ENCODE results near the gene PIGV.

PIGV gene

DNA sequence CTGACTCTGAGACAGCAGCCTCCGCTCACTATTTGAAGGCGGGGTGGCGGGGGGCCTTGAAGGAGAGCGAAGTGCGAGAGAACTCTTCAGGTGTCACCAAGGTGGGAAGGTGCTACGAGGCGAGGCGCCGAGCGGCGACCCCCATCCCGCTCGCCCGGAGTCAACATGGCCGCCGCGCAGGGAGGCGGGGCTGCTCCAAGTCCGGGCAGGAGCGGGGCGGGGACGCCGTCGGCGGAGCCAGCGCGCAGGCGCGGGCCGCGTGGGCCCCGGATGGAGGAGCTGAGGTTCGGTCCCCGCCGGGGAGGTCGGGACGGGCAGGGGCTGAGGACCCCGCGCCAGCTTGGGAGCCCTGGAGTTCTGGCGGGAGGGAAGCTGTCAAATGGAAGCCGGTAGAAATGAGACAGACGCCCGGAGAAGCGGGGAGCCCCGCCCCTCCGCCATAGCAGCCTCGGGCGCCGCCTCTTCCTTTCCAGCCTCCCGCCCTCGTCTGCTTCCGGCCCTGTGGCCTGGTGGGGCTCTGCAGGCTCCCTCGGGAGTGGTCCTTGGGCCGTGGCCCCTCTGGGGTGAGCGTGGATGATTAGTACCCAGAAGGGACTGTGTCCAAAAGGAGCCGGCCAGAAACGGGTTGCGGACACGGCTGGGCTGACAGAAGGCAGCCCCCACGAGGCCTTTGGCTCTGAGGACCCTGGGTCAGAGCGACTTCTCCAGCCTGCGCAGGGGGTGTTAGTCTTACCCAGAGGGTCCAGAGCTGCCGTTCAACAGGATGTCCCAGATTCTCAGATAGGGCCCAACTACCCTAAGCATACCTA, at the start of gene PIGV:
TSS of gene PIGV (plus strand) at position 245 of the 809 bp plus-strand sequence. CDS start 2,866 bp downstream, outside the sequence.
- DNase-seq (ENCODE audit: low read depth), result peak; percentile 81

DNA sequence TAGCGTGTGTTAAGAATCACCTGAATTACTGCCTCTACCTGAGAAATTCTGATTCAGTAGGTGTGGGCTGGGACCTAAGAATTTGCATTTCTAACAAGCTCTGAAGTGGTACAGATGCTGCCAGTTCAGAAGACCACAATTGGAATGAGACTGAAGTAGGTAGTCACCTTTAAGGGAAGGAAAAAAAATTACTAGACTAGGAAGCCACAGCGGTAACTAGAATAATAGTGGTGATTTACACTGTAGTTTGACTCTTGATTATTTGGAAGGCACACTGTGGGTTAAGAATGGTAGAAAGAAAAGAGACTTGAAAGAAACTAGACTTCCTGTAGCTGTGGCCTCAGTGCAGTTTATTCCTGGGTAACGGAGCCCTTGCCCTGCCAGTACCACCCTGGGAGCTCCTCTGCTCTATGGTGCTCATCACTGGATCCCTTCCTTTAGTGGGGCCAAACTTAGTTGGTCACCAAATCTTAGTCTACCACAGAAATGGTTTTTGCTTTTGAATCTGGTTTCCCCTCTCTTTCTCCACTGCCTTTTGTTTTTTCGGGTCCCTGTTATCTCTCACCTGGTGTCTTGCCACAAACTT, 48.3 kb upstream of the PIGV start:
- no peak for DNase-seq (ENCODE audit: low read depth)

DNA sequence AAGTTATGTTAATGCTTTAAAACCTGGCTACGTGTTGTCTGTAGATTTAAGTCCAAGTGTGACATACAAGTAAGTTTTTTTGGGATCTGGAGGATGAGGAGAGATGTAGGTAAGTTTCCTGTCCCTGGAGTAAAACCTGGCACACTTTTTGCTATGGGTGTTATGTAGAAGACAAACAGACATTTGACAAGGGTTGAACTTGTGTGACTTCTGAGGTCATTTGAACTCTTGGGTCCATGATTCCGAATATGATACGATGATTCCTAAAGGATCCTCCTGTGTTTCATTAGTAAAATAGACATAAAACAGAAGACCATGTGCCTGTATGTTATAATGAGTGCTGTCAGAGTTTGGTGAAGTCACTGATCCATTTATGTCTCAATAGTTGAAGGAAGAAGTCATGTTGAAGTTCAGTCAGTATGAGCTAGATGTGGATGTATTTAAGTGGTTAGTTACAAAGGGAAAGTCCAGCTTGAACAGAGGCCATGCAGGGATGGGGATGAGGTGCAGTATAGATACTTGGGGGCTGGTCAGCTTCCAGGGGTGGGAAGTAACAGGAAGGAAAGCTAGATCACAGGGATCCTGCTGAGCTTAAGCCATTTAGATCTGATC, 47.6 kb upstream of the PIGV start:
- no peak for DNase-seq (ENCODE audit: low read depth)

DNA sequence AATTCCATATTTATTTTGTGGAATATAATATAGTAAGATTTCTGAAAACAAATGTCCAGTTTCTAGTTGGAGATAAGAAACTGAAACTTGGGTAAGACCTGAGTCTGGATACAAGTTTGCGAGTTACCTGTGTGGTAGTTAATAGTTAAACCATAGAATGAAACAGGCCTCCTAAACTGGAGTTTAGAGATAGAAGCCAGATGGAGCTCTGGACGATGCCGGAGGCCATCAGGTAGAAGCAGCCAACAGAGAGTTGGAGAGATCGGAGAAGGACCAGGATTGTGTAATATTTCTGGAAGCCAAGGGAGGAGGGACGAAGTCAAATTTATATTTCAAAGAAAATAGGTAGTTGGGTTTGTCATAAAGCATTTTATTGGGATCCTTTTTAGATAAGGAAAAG, 46.8 kb upstream of the PIGV start:
- DNase-seq (ENCODE audit: low read depth), result no peak

DNA sequence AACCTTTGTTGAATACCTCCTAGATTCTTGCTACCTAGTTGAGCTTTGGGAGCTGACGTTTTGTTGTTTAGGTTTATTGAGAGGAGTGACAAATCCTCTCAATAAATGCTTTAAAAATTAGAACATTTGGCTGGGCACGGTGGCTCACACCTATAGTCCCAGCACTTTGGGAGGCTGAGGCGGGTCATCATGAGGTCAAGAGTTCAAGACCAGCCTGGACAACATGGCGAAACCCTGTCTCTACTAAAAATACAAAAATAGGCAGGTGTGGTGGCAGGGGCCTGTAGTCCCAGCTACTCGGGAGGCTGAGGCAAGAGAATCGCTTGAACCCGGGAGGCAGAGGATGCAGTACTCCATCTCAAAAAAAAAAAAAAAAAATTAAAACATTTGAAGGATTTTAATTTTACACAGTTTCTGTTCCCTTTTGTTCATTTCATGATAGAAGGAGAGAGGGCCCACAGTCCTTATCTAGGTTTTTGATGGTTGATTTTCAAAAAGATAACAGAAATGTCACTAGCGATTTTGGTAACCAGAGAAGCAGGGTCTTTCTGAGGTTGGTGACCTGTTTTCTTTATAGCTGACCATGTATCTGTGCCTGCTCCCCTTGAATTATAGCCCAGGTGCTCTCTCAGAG, 44.2 kb upstream of the PIGV start:
- no peak for DNase-seq (ENCODE audit: low read depth)

DNA sequence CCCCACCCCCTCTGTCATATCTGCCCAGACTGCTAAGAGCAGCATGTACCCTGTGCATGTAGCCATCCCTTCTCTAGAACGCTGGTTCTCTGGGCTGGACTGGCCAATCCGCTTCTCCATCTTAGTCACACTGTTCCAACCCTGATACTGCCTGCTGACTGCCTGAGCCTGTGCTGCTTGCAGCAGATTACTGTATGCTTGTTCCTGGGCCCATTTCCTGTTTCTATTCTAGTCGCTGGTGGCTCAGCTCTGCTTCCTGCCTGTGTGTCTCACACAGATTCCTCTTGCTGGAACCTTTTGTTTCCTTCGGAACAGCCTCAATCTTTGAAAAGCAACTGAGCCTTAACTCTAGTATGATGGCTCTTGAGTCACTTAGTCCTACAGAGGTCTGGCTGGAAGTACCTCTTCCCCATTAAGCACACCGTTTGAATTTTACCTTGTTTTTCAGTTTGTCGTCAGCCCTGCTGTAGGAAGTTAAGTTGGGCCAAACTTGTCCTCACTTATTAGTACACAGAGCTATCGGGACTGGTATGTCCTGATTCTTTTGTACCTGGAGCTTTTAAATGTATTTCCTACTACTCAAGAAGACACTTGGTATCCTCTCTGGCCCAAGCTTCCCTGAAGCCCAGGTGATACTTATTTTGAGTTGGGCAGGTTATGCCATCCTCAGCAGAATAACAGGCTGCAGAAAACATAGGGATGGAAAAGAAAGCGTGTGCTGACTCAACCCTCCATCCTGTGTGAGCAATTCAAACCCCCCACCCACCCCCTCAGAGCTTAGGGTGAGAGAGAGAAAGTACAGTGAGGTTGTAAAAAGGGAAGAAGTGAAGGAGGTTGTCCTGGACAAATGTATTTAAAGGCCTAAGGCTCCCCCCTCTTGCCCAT, 43.4 kb upstream of the PIGV start:
- DNase-seq (ENCODE audit: low read depth), result peak; percentile 60

DNA sequence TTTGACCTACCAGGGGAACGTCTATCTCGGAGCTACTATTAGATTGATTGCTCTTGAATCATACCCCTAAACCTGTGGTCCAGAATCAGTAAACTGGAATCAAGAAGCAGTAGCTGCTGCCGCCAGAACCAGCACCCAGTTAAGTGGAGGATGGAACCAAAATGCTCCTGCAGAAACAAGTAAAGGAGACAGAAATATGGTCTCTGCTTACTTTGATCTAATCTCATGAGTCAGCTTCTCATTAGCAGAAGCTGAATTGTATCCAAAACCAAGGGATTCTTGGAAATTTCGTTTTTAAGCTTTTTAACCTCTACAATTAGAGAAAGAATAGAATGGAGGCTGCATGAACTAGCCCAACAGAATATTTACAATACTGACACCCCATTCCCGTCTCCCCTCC, 42.6 kb upstream of the PIGV start:
- no peak for DNase-seq (ENCODE audit: low read depth)

DNA sequence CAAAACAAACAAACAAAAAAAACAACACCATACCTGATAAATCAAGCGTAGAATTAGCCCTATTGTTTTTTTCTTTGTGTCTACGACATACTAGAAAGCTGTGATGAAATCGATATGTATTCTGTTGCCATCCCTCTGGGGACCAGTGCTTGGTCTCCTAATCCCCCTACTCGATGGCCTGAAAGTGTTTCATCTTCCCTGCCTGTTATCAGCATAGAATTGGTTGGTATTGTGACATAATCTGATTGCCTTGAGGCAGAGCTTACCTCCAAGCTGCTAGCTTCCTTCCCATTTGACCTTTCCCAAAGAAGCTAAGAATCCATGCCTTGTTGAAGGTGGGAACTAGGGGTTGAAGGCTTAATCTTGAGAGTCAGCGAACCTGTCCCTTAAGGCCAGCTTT, 40.7 kb upstream of the PIGV start:
- DNase-seq (ENCODE audit: low read depth), result no peak

DNA sequence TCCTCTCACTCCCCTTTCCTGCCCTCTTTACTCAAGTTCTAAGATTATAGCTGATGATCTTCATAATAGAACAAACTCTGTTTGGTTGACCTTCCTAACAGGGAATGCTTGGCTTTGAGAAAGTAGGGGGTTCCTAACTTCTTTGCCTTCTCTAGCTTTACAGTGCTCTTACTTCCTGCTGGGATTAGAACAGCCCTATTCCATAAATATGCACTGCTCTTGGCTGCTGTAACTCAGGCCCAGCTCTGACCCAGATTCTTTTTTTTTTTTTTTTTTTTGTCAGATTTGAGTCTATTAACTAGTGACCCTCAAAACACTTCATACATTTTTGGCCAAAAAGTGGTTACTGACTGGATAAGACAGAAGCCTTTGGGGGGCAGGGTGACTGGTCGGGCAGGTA, 39.4 kb upstream of the PIGV start:
- DNase-seq (ENCODE audit: low read depth), result no peak

DNA sequence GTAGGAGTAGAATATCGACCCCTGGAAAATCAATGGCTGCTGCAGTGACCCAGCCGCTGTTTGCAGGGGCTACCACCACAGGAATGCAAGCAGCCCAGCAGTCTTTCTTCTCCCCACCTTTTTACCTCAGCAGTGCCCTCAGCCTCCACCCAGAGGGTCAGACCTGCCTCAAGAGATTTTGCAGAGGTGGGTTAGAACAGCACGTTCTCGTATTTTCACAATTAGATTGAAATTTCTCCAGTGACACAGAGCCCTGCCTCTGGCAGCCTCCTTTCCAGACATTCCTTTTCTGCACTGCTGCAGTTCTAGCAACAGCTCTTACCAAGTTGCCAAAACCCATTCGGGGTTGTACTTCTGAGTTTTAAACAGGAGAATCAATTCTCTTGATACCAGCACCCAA, 38.3 kb upstream of the PIGV start:
- DNase-seq (ENCODE audit: low read depth), result no peak

DNA sequence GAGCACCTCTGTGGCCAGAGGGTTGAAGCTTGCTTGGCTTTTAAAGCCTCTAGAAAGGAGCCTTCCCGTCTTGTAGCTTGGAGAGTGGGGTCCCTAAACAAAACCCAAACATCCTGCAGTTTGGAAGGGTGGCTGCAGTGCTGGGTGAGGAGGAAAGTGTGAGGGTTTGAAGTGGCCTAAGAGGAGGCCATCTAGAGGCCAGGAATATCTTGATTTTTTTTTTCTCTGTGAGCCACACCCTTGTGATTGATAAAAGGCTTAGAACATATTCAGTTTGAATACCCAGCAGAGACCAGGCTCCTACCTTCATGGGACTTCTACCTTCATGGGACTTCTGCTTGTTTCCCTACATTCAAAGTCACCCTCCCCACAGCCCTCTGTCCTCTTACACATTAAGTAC, 37.3 kb upstream of the PIGV start:
- DNase-seq (ENCODE audit: low read depth), result no peak

DNA sequence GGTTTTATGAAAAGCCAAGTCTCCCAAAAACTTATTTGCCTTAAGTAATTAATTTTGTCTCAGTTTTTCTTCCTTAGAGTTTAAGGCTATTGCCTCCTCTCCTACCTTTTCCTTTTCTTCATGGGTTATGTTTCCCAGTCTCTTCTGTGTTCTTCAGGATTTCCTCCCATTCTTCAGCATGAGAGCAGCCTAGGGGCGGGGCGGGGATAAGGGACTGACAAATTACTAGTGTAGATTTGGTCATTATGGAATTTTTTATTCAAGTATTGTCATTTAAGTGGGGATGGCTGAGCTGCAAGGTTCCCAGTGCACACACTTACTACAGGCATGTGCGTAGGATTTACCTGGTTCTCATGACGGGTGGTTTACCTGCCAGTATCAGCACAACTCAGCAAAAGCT, 35.2 kb upstream of the PIGV start:
- DNase-seq (ENCODE audit: low read depth), result no peak

DNA sequence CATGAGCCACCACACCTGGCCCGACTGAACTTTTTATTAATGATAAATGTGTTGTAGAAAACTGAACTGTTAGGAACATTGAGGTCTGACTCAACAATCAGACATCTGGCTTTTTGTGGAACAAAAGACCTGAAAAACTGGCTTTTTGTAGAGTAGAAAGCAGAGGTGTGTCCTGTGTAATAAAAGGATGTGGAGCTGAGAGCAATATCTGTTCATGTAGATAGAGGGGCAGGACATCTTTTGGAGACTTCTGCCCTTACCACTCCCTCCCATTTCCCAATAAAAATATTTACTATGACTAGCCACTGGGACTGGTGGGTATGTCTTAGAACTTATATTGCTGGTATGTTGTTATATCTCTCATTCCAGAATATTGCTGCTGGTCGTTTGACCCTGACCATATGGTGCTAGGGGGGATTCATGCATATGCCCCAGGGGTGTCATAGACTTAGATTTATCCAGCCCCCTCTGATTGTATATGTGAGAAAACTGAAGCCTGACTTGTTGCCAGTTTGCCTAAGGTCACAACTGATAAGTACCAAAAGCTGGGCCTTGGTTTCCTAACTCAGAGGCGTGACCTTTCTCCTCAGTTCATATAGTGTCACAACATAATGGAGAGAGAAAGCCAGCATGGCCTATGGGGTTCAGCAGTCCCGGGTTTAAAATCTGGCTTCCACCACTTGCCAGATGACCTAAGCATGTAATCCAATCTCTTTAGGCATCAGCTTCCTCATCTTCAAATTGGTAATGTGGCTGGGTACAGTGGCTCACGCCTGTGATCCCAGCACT, 33.5 kb upstream of the PIGV start:
- no peak for DNase-seq (ENCODE audit: low read depth)

DNA sequence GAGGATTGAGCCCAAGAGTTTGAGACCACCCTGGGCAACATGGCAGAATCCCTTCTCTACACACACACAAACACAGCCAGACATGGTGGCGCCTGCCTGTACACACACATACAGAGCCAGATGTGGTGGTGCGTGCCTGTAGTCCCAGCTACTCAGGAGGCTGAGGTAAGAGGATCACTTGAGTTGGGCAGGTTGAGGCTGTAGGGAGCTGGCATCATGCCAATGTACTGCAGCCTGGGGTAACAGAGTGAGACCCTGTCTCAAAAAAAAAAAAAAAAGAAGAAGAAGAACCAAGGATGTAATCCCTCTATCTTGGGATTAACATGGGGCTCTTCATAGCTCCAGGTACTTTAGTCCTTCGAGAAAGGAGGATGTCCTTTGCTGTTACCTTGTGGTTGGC, 29.4 kb upstream of the PIGV start:
- no peak for DNase-seq (ENCODE audit: low read depth)

DNA sequence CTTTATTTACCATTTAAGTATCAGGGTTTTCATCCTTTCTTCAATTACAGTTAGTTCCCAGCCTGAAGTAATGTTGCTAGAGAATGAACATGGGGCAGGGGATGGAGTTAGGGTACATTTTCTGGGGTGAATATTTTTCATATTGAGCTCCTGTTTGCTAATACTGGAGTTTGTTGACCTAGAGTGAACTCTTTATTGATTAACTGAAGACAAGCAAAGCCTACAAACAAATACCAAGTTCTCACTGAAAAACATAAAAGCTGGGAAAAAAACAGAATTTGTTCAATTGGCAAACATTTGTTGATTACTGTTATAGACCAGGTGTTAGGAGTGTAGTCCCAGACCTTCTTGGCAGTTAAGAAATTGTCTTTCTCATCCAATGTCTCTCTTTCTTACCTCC, 28.2 kb upstream of the PIGV start:
- no peak for DNase-seq (ENCODE audit: low read depth)

DNA sequence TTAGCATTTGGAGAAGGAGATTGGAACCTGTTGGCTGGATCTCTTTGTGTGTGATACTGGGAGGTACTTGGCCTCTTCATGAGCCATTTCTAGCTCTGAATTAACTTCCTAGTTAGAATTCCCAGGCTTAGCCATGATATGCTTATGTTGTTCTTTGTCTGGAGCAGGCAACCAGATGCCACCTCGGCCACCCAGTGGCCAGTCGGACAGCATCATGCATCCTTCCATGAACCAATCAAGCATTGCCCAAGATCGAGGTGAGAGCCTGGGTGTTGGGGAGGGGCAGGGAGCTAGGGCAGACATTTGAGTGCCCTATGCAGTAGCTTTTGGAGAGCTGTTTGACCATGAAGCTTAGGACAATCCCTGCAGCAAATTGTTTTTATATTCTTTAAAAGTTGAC, 26.5 kb upstream of the PIGV start:
- no peak for DNase-seq (ENCODE audit: low read depth)

DNA sequence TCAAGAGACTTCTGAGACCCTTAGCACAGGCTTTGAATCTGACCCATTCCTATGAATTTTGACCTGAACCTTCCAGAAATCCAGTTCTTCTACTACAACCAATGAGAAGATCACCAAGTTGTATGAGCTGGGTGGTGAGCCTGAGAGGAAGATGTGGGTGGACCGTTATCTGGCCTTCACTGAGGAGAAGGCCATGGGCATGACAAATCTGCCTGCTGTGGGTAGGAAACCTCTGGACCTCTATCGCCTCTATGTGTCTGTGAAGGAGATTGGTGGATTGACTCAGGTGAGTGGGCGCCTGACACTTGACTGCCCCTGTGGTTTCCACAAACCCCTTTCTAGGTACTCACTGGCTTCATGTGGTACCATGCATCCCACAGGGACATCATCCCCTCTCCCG, 20.0 kb upstream of the PIGV start:
- DNase-seq (ENCODE audit: low read depth), result no peak

DNA sequence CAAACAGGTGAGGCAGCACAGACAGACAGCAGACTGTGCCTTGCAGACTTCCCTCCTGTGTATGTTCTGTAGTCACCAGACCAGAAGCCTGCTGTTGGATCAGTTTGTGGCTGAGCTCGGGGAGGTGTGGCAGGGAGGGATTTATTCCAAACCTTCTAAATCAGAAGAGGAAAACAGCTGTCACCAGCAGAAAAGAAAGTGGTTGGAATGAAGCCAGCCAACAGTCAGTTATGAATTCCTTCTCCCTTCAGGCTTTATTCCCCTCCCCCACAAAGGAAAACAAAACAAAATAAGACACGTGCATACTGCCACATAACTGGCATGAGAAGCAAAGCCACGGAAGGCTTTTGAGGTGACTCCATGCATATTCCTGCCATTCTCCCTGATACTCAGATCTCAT, 19.0 kb upstream of the PIGV start:
- DNase-seq (ENCODE audit: low read depth), result no peak

DNA sequence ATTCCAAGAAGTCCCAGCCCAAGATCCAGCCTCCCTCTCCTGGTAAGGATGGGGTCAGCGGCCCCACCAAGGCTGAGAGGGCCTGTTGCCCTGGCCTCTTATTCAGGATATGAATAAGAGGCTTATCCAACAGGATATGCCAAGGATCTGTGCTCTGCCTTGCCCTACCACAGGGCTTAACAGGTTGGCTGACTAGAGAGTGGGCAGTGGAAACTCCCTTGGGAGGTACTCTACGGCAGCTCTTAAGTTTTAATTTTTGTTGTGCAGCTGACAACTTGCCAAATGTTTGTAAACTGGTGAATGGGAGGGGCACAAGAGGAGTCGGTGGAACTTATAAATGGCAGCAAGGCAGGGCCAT, 16.5 kb upstream of the PIGV start:
- DNase-seq (ENCODE audit: low read depth), result no peak

DNA sequence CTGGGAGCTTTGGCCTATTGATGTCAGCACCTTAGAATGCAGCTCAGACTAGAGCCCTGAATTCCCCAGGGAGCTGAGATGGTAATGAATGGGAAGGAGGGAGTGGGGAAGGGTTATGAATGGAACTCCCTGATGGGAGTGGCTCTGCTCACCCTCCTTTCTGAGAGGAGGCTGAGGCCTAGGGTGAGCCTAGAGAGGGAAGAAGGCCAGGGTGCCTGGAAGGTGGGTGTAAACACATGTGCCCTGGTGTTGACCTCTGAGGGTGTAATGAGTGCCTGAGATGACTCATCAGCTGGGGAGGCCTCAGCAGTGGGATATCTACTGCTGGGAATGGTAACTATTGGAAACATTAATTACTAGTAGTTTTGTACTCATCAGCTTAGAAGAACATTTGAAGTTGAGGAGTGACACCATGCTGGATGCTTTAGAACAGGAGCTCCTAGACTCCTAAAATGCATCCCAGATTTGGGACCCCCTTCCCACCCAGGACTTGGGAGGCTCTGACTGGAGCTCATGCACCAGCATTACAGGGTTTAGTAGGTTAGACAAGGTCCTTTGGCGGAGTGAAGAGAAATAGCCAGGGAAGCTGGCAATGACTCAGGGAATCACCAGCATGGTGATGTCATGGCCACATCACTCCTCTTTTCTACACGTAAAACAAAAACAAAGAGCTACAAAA, 16.0 kb upstream of the PIGV start:
- DNase-seq (ENCODE audit: low read depth), result no peak

DNA sequence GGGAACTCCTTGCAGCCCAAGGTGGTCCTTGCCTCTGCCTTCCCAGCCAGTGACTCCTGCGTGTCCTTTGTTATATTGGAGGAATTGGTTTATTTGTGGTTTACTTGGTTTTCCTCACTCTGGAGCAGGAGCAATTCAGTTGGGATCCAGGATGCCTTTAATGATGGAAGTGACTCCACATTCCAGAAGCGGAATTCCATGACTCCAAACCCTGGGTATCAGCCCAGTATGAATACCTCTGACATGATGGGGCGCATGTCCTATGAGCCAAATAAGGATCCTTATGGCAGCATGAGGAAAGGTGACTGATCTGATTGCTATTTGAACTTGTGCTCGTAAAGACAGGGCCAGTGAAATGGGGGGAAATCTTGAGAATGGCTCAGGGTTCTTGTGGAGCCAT, 15.1 kb upstream of the PIGV start:
- DNase-seq (ENCODE audit: low read depth), result no peak

Measured in stimulated activated CD8-positive, alpha-beta memory T cell treated with anti-CD3 and anti-CD28 coated beads, Interleukin-4, amount 100 ng/mL, for 24 hours (primary cell).